Cardiac muscle cell (in vitro differentiated cells and primary cell): Measurements from ENCODE around the gene TMEM132D. TPM values are rescaled to one million over a fixed set of nuclear protein-coding genes. Genes with fewer than 3 reads are reported as not detected.

ENCODE experiments used
- DNase-seq, 2 donors: peaks; one replicate each; pipeline versions ENCODE4 v3.0.0 to v3.0.0-alpha.2; 2010 to 2017; ENCODE audit warnings: low read depth in 1 of 2, low spot score in 1 of 2
- H3K27ac ChIP-seq: fragments of 200-600 bp; sonication (generic); 2 replicates; pipeline ENCODE4 v1.5.1; 2016
- H3K27me3 ChIP-seq: fragments of 200-600 bp; sonication (generic); 2 replicates; pipeline ENCODE4 v1.6.0; 2016; ENCODE audit warnings: control low read depth
- H3K36me3 ChIP-seq: fragments of 200-600 bp; sonication (generic); 2 replicates; pipeline ENCODE4 v1.5.1; 2016; ENCODE audit warnings: control low read depth
- H3K4me1 ChIP-seq: fragments of 200-600 bp; sonication (generic); 2 replicates; pipeline ENCODE4 v1.8.1; 2017; ENCODE audit warnings: low read depth, mild to moderate bottlenecking, mixed run types
- H3K4me3 ChIP-seq: fragments of 200-600 bp; sonication (generic); 2 replicates; pipeline ENCODE4 v1.5.1; 2016; ENCODE audit warnings: mild to moderate bottlenecking
- H3K9me3 ChIP-seq: fragments of 200-600 bp; sonication (generic); 2 replicates; pipeline ENCODE4 v1.5.1; 2017; ENCODE audit warnings: low read depth, mild to moderate bottlenecking, control low read depth
- polyA plus RNA-seq: library from polyadenylated mRNA; unstranded; fragments of >200 nt; fragmentation: Nextera tagmentation; extraction: Ambion mirVana; gene quantifications from 2 replicates; pipeline ENCODE4 v1.2.1, GENCODE V29; 2016
- total RNA-seq: library from RNA; depleted of rRNA; stranded (reverse); fragments of >200 nt; gene quantifications from 2 replicates; pipeline ENCODE4 v1.2.3, GENCODE V29; 2016
- TF ChIP-seq, protein P1 (sequence below): IDR thresholded peaks from 2 replicates; pipeline ENCODE4 v1.5.1; 2012; ENCODE audit warnings: low read depth, mild to moderate bottlenecking, low read length

TMEM132D gene
- total and polyA plus RNA-seq, 2 experiments from 2014 or later, result 0.03 TPM; not detected in 1

DNA sequence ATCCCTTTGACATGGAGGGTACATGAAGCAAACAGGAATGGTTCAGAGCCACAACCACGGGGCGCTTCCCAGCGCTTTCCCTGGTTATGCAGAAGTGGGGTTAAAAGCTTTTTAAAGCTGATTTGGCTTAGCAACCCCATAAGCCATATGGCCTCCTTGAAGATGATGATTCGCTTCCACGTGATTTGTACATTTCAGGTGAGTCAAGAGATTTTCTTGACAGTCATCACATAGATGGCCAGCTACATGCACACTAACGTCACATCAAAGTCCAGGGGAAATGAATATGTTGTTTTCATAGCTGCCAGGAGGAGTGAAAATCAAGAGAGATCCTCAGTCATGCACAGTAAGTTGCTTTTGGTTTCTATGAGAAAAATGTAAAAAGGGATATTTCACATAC is 309.7 kb downstream of the TMEM132D start:
- Histone ChIP-seq H3K9me3 (no peaks in the 10 kb centered on the region), H3K36me3 (no peaks in the 10 kb centered on the region), H3K27me3 (peaks cover 3% of the 10 kb centered on the region), H3K27ac (no peak overlapping the region), H3K4me3 (no peak overlapping the region), H3K4me1 (peaks cover 18% of the 10 kb centered on the region)
- TF ChIP-seq, protein P1, sequence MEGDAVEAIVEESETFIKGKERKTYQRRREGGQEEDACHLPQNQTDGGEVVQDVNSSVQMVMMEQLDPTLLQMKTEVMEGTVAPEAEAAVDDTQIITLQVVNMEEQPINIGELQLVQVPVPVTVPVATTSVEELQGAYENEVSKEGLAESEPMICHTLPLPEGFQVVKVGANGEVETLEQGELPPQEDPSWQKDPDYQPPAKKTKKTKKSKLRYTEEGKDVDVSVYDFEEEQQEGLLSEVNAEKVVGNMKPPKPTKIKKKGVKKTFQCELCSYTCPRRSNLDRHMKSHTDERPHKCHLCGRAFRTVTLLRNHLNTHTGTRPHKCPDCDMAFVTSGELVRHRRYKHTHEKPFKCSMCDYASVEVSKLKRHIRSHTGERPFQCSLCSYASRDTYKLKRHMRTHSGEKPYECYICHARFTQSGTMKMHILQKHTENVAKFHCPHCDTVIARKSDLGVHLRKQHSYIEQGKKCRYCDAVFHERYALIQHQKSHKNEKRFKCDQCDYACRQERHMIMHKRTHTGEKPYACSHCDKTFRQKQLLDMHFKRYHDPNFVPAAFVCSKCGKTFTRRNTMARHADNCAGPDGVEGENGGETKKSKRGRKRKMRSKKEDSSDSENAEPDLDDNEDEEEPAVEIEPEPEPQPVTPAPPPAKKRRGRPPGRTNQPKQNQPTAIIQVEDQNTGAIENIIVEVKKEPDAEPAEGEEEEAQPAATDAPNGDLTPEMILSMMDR, result no peak
- no peak for DNase-seq

DNA sequence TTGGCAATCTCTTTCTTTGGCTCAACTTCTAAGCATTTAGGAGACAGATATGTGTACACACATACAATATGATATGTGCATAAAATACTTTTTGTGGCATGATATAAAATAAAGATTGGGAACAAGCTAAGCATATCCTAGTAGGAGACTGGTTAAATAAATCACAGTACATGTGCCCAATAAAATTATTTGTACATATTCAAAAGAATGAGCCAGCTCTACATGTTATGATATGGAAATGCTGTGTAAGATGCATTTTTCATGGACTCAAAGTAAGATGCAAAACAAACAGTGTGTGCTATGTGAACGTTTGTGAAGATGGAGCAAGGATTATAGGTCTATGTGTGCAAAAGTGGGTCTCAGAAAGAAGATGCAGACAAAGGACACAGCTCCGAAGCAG is 311.4 kb downstream of the TMEM132D start:
- Histone ChIP-seq H3K27ac (no peak overlapping the region), H3K27me3 (peaks cover 3% of the 10 kb centered on the region), H3K36me3 (no peaks in the 10 kb centered on the region), H3K4me1 (peaks cover 4% of the 10 kb centered on the region), H3K9me3 (no peaks in the 10 kb centered on the region), H3K4me3 (no peak overlapping the region)
- no peak for DNase-seq
- TF ChIP-seq, protein P1, result no peak

- Histone ChIP-seq H3K4me1 (no peaks in the 10 kb centered on the region), H3K27me3 (peaks cover 3% of the 10 kb centered on the region), H3K4me3 (no peak overlapping the region), H3K27ac (no peak overlapping the region), H3K36me3 (no peaks in the 10 kb centered on the region), H3K9me3 (no peaks in the 10 kb centered on the region)
- TF ChIP-seq, protein P1, result no peak
- DNase-seq, result no peak
These were observed 314.3 kb downstream of the TMEM132D start for GRCh38 chr12:129589503-129589902.

GRCh38 chr12:129588142-129588541 is 315.7 kb downstream of the TMEM132D start:
- DNase-seq, result no peak
- no peaks in the 10 kb centered on the region for H3K4me1 ChIP-seq
- TF ChIP-seq, protein P1, result no peak
- no peaks in the 10 kb centered on the region for H3K9me3 ChIP-seq
- H3K36me3 ChIP-seq, result no peaks in the 10 kb centered on the region
- H3K27ac ChIP-seq, result no peak overlapping the region
- no peaks in the 10 kb centered on the region for H3K27me3 ChIP-seq
- H3K4me3 ChIP-seq, result no peak overlapping the region

DNA sequence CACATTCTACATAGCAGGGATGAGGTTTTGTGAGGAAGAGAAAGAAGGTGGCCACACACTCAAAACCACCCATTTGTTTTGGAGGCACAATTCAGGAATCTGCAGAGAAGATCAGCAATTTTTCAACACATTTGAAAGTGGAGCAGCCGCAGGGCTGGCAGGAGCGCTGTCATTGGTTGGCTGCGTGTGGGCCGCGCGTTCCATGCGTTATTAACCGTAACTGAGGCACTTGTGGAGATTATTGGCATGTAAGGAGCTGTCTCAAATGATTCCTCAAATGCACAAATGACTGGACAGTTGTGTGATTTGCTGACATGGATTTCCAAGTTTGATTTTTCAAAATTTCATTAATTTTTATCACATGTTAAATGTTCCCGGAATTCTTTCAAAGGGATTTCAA is 318.5 kb downstream of the TMEM132D start:
- Histone ChIP-seq H3K4me1 (no peaks in the 10 kb centered on the region), H3K9me3 (no peaks in the 10 kb centered on the region), H3K36me3 (no peaks in the 10 kb centered on the region), H3K27me3 (no peaks in the 10 kb centered on the region), H3K27ac (no peak overlapping the region), H3K4me3 (no peak overlapping the region)
- no peak for DNase-seq
- TF ChIP-seq, protein P1, result no peak

DNA sequence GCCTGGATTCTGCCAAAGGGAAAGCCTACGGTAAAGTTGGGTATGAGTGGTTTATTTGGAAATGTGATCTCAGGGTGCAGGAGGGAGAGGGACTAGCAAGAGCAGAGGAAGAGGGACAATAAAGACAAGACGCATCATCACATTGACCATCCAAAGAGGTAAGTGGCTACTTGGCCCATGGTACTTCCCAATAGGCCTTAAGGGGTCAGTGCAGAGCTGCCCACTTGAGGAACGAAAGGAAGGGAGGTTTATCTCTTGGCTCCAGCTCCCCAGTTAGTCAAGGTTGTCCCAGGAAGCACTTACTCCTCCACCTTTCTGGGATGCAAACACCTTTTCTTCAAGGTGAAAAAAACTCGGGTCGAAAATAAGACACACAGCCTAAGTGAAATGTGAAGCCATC is 323.9 kb downstream of the TMEM132D start:
- DNase-seq, result no peak
- no peak overlapping the region for H3K27ac ChIP-seq
- TF ChIP-seq, protein P1, result no peak
- no peaks in the 10 kb centered on the region for H3K27me3 ChIP-seq
- no peaks in the 10 kb centered on the region for H3K4me1 ChIP-seq
- H3K9me3 ChIP-seq, result no peaks in the 10 kb centered on the region
- H3K36me3 ChIP-seq, result no peaks in the 10 kb centered on the region
- H3K4me3 ChIP-seq, result no peak overlapping the region
